Measurements from ENCODE around the gene CDCA5.
"Not testable (repeated sequence)": the region's sequence is repeated elsewhere in the genome, so short reads cannot be mapped to it uniquely, and the experiment has no call there.

Gene CDCA5

GRCh38 chr11:65125197-65126056 lies 41.6 kb upstream of the CDCA5 start:
- Mint-ChIP-seq H3K9me3 (no peaks in the 10 kb centered on the region), H3K27ac (no peak overlapping the region), H3K36me3 (ENCODE audit: low read depth) (peaks cover 38% of the 10 kb centered on the region), H3K4me3 (no peak overlapping the region), H3K27me3 (ENCODE audit: low read depth) (no peaks in the 10 kb centered on the region), H3K4me1 (ENCODE audit: low read depth) (peaks cover 12% of the 10 kb centered on the region)
- no peak for DNase-seq (ENCODE audit: low spot score)

GRCh38 chr11:65124480-65125196 lies 40.8 kb upstream of the CDCA5 start:
- peaks cover 16% of the 10 kb centered on the region for H3K4me1 Mint-ChIP-seq (ENCODE audit: low read depth)
- peaks cover 43% of the 10 kb centered on the region for H3K36me3 Mint-ChIP-seq (ENCODE audit: low read depth)
- no peaks in the 10 kb centered on the region for H3K9me3 Mint-ChIP-seq
- no peak overlapping the region for H3K27ac Mint-ChIP-seq
- H3K27me3 Mint-ChIP-seq (ENCODE audit: low read depth): no peaks in the 10 kb centered on the region
- H3K4me3 Mint-ChIP-seq: peak overlapping the region; percentile 32
- DNase-seq (ENCODE audit: low spot score): no peak

- Mint-ChIP-seq H3K4me3 (peak within 1 kb of the TSS; percentile 99), H3K9me3 (no peaks in the 10 kb centered on the region), H3K27ac (peak within 1 kb of the TSS; percentile 99), H3K36me3 (ENCODE audit: low read depth) (peaks cover 54% of the 10 kb centered on the region), H3K27me3 (ENCODE audit: low read depth) (no peaks in the 10 kb centered on the region), H3K4me1 (ENCODE audit: low read depth) (peaks cover 26% of the 10 kb centered on the region)
- peak; percentile 99 for DNase-seq (ENCODE audit: low spot score)
Observed at GRCh38 chr11:65121865-65122696, 38.2 kb upstream of the CDCA5 start, which contains the start of the genes FAU and MRPL49. FAU (minus strand) TSS chr11:65122134; CDS start chr11:65121813, 321 bp downstream. MRPL49 (plus strand) TSS chr11:65122321; CDS start chr11:65122347, 26 bp downstream.

- H3K4me1 Mint-ChIP-seq (ENCODE audit: low read depth): peaks cover 28% of the 10 kb centered on the region
- H3K27me3 Mint-ChIP-seq (ENCODE audit: low read depth): no peaks in the 10 kb centered on the region
- DNase-seq (ENCODE audit: low spot score): no peak
- peaks cover 49% of the 10 kb centered on the region for H3K36me3 Mint-ChIP-seq (ENCODE audit: low read depth)
- H3K4me3 Mint-ChIP-seq: peak overlapping the region; percentile 99
- H3K27ac Mint-ChIP-seq: peak overlapping the region; percentile 99
- no peaks in the 10 kb centered on the region for H3K9me3 Mint-ChIP-seq
Observed at GRCh38 chr11:65121447-65121864, 37.6 kb upstream of the CDCA5 start.

DNA sequence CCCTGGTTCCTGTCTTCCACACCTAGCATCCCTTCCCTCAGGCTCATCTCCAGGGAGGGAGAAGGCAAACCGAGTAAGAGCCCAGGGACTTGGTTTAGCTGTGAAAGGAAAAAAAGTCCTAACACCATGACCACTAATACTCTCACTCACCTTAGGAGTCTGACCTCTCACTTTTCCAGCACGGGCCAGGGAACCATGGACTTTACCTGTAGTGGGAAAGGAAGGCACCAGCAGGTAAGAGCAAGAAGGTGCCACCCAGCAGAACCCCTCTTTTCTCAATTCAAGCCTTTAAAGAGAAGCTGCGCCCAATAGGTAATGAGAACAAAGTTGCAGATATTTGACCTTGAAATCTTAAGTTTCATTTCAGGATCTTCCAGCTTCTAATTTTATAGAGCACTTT lies 37.0 kb upstream of the CDCA5 start:
- no peak for DNase-seq (ENCODE audit: low spot score)
- Mint-ChIP-seq H3K9me3 (no peaks in the 10 kb centered on the region), H3K4me3 (peak overlapping the region; percentile 99), H3K4me1 (ENCODE audit: low read depth) (peaks cover 30% of the 10 kb centered on the region), H3K27me3 (ENCODE audit: low read depth) (no peaks in the 10 kb centered on the region), H3K27ac (peak overlapping the region; percentile 99), H3K36me3 (ENCODE audit: low read depth) (peaks cover 46% of the 10 kb centered on the region)

DNA sequence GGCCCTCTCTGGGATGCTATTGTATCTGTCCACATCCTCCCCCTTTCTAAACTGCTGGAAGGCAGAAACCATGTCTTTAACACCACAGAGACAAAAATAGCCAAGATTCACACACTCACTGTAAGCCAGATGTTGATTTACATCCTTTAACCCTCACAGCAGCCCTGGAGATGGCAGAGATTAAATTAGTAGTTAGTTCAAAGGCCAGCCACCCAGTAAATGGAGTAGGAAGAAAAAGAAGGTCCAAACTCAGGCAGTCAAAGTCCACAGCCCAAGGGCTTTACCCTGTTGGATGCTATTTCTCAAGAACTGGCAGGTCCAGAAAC lies 35.8 kb upstream of the CDCA5 start:
- H3K9me3 Mint-ChIP-seq: no peaks in the 10 kb centered on the region
- peak overlapping the region; percentile 40 for H3K4me3 Mint-ChIP-seq
- DNase-seq (ENCODE audit: low spot score): no peak
- peaks cover 41% of the 10 kb centered on the region for H3K36me3 Mint-ChIP-seq (ENCODE audit: low read depth)
- peaks cover 32% of the 10 kb centered on the region for H3K4me1 Mint-ChIP-seq (ENCODE audit: low read depth)
- H3K27ac Mint-ChIP-seq: peak overlapping the region; percentile 59
- H3K27me3 Mint-ChIP-seq (ENCODE audit: low read depth): no peaks in the 10 kb centered on the region

GRCh38 chr11:65118891-65119669 lies 35.2 kb upstream of the CDCA5 start:
- H3K36me3 Mint-ChIP-seq (ENCODE audit: low read depth): peaks cover 39% of the 10 kb centered on the region

GRCh38 chr11:65118097-65118837 lies 34.4 kb upstream of the CDCA5 start:
- Mint-ChIP-seq H3K27me3 (ENCODE audit: low read depth) (no peaks in the 10 kb centered on the region), H3K4me1 (ENCODE audit: low read depth) (peaks cover 39% of the 10 kb centered on the region), H3K4me3 (peak overlapping the region; percentile 88), H3K9me3 (no peaks in the 10 kb centered on the region), H3K27ac (peak overlapping the region; percentile 92), H3K36me3 (ENCODE audit: low read depth) (peaks cover 39% of the 10 kb centered on the region)
- DNase-seq (ENCODE audit: low spot score): no peak

More at GRCh38 chr11:65118891-65119669, 35.2 kb upstream of the CDCA5 start:
- peaks cover 35% of the 10 kb centered on the region for H3K4me1 Mint-ChIP-seq (ENCODE audit: low read depth)
- not testable (repeated sequence) for H3K9me3 Mint-ChIP-seq; DNase-seq (ENCODE audit: low spot score); H3K27me3 Mint-ChIP-seq (ENCODE audit: low read depth); H3K4me3 Mint-ChIP-seq
- peak overlapping the region; percentile 65 for H3K27ac Mint-ChIP-seq

DNA sequence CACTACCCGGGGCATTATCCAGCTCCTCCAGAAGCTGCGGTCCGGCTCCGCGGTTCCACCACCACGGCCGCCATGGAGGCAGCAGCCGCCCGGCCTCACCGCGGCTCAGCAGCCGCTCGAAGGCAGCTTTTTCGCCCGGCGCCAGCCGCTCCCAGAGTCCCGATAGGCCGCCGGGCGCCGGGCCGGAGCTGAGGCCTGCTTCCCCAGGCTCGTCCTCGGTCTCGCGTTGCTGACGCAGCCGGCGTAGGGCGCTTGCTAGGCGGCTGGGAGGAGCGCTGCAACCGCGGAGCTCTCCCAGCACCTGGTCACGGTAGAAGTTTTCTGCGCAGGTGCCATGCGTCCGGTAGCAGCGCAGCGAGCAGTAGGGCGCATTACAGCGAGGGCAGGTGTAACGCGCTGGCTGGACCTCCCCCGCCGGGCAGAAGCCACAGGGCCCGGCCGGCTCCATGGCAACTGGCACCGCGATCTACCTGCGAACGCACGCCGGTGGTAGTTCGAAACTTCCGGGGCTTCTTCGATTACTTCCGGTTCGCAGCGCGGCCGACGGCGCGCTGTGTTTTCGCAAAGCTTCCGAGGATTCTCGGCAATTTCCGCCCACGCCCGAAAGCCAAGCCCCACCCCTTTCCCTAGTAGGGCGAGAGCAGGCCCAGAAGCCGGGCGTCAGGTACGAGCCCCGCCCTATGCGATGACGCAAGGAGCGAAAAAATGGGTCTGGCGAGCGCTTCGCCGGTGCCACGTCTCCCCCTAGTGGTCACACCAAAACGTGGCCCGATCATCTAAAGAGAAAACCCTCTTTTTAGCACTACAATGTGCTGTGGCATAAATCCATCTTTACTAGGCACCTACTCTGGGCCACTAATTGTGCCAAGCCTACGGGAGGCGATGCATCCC lies 33.6 kb upstream of the CDCA5 start, which contains the start of gene ZNHIT2:
Gene ZNHIT2 (minus strand): TSS at position 496 of the 891 bp plus-strand sequence. CDS start 48 bp downstream, at position 448.
- Mint-ChIP-seq H3K36me3 (ENCODE audit: low read depth) (peaks cover 39% of the 10 kb centered on the region), H3K4me3 (peak within 1 kb of the TSS; percentile 88), H3K9me3 (no peaks in the 10 kb centered on the region), H3K4me1 (ENCODE audit: low read depth) (peaks cover 41% of the 10 kb centered on the region), H3K27ac (peak within 1 kb of the TSS; percentile 93), H3K27me3 (ENCODE audit: low read depth) (no peaks in the 10 kb centered on the region)
- DNase-seq (ENCODE audit: low spot score): peak; percentile 100

DNA sequence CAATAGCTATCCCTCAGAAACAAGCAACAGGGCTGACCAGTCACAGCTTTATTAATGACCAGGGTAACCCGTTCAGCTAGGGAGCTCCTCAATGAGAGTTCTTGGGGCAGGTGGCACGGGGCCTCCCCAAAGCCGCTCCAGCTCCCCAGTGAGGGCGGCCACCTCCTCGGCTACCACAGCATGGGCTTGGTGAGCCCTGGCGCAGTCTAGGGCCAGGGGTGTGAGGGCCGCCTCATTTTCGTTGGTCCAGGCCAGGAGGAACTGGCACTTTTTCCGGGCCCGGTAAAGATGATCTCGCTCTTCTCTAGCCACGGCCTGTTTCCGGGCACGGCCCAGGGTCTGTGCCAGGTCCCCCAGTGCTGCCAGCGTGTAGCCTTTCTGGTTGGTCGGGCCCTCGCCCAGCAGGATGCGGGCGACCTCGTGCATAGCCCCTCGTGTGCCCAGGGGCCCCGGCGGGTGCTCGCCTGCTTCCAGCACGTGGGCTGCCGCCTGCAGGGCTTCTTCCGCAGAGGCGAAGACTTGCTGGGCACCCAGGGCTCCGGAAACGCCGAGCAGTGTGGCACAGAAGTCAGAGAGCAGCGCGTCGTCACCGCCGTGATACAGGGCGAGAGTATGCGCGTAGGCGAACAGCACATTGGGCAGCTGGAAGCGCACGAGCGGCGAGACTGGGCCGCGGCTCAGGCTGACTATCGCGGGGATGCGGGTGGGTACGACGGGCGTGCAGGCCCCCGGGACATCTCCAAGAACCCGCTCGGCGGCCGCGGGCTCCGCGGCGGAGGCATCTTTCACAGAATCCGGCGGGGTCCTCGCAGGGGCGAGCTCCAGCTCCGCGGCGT lies 32.7 kb upstream of the CDCA5 start:
- Mint-ChIP-seq H3K27me3 (ENCODE audit: low read depth) (no peaks in the 10 kb centered on the region), H3K4me1 (ENCODE audit: low read depth) (peaks cover 46% of the 10 kb centered on the region), H3K36me3 (ENCODE audit: low read depth) (peaks cover 34% of the 10 kb centered on the region), H3K27ac (peak overlapping the region; percentile 93), H3K4me3 (peak overlapping the region; percentile 88), H3K9me3 (no peaks in the 10 kb centered on the region)
- peak; percentile 68 for DNase-seq (ENCODE audit: low spot score)

GRCh38 chr11:65115361-65116082 lies 31.7 kb upstream of the CDCA5 start:
- Mint-ChIP-seq H3K27ac (peak overlapping the region; percentile 10), H3K27me3 (ENCODE audit: low read depth) (no peaks in the 10 kb centered on the region), H3K9me3 (no peaks in the 10 kb centered on the region), H3K4me1 (ENCODE audit: low read depth) (peaks cover 41% of the 10 kb centered on the region), H3K36me3 (ENCODE audit: low read depth) (peaks cover 24% of the 10 kb centered on the region), H3K4me3 (peak overlapping the region; percentile 88)
- DNase-seq (ENCODE audit: low spot score): no peak

Measured in T-helper 2 cell treated with Interferon-gamma antibody and Interleukin-4, amounts not matched to agents 5 μg/mL and 100 μg/mL, for 36 hours (primary cell).